ENCODE measurements around the gene NCAPD3.

GRCh38 chr11:134154441-134154840 lies 69.3 kb downstream of the NCAPD3 start:
- TF ChIP-seq POLR2A (IDR thresholded peaks at IDR 0.05; ENCODE audit: extremely low read depth, insufficient read length) (no peak), CTCF (IDR thresholded peaks at IDR 0.05; ENCODE audit: low read depth, low read length) (no peak)
